HCT116 (cell line): ENCODE results near the gene MYPN. TPM values are rescaled to one million over a fixed set of nuclear protein-coding genes. Genes with fewer than 3 reads are reported as not detected.

Source experiments
- ATAC-seq: fragments of 200-7000 bp; cut with Tn5 transposase; 2 replicates; pipeline ENCODE4 v1.9.1; 2020; ENCODE audit warnings: mild to moderate bottlenecking, moderate library complexity
- BruUV-seq: library from RNA; stranded (reverse); fragments of 400-500 nt; replicated peaks from 2 replicates; lab custom pipeline; 2021; lab: Mats Ljungman, UMichigan
- CTCF ChIA-PET: fragments of 300-600 bp; sonication (Branson Sonifier 250); formaldehyde crosslinking; loops from one replicate; lab custom pipeline; 2021; ENCODE audit warnings: antibody characterized with exemption; lab: Charles Lee
- POLR2A ChIA-PET: fragments of 300-600, 350-600 bp; sonication (Branson Sonifier 250); formaldehyde crosslinking; loops from one replicate; lab custom pipeline; 2021; ENCODE audit warnings: antibody characterized with exemption; lab: Charles Lee
- RAD21 ChIA-PET, 2 experiments: fragments of 300-600 bp; sonication (Branson Sonifier 250); formaldehyde crosslinking; loops; one replicate each; lab custom pipeline; 2023; ENCODE audit warnings: low total read pairs in 2 of 2; ENCODE audit not compliant: uncharacterized antibody in 2 of 2, unreplicated experiment in 2 of 2, low non-redundant PET in 1 of 2; lab: Charles Lee
- DNase-seq: peaks from one replicate; pipeline ENCODE4 v3.0.0-alpha.2; 2010; ENCODE audit warnings: low read depth, low spot score
- H2AFZ ChIP-seq: fragments of 200-600 bp; shearing (Covaris generic), sonication (generic); 2 replicates; pipeline ENCODE4 v1.6.1; 2017; ENCODE audit warnings: low read depth, mixed run types, mixed read lengths, antibody characterized with exemption, low read length; ENCODE audit not compliant: poor library complexity, severe bottlenecking
- H3K27ac ChIP-seq: 2 replicates; pipeline ENCODE4 v1.5.1; 2012; ENCODE audit warnings: low read depth, low read length
- H3K27me3 ChIP-seq: fragments of 200-600 bp; sonication (generic); 2 replicates; pipeline ENCODE4 v1.6.1; 2016; ENCODE audit warnings: mixed run types, low read length, mixed read lengths; ENCODE audit not compliant: insufficient read depth
- H3K36me3 ChIP-seq, 2 experiments: fragments of 200-500 bp in 1 of 2; fragments of 200-600 bp in 1 of 2; sonication (Bioruptor generic) in 1 of 2; sonication (generic) in 1 of 2; 2 replicates each; pipeline versions ENCODE4 v1.5.1 to v1.6.1; 2014 to 2016; ENCODE audit warnings: low read length in 2 of 2, inconsistent platforms in 1 of 2, mixed read lengths in 1 of 2, mixed run types in 1 of 2; ENCODE audit not compliant: insufficient read depth in 2 of 2, control insufficient read depth in 1 of 2
- H3K4me1 ChIP-seq, 2 experiments: fragments of 200-600 bp in 1 of 2; sonication (generic) in 1 of 2; 2 replicates each; pipeline versions ENCODE4 v1.5.1 to v1.6.1; 2012 to 2017; ENCODE audit warnings: low read length in 2 of 2, inconsistent platforms in 1 of 2, mild to moderate bottlenecking in 1 of 2, mixed read lengths in 1 of 2, mixed run types in 1 of 2, moderate library complexity in 1 of 2; ENCODE audit not compliant: insufficient read depth in 2 of 2, control insufficient read depth in 1 of 2
- H3K4me2 ChIP-seq: fragments of 200-600 bp; sonication (generic); 2 replicates; pipeline ENCODE4 v1.6.1; 2017; ENCODE audit warnings: mixed run types, low read length, mixed read lengths
- H3K4me3 ChIP-seq, 2 experiments: fragments of 200-600 bp in 1 of 2; sonication (generic) in 1 of 2; replicated peaks in 1 of 2; 2 replicates each; pipeline ENCODE4 v1.5.1; 2011 to 2016; ENCODE audit warnings: low read length in 2 of 2, control low read depth in 1 of 2, low read depth in 1 of 2, mild to moderate bottlenecking in 1 of 2, mixed read lengths in 1 of 2, mixed run types in 1 of 2
- H3K79me2 ChIP-seq: fragments of 200-600 bp; sonication (generic); 2 replicates; pipeline ENCODE4 v1.6.1; 2017; ENCODE audit warnings: mild to moderate bottlenecking, mixed run types, low read length, moderate library complexity, mixed read lengths; ENCODE audit not compliant: insufficient read depth
- H3K9ac ChIP-seq: fragments of 200-600 bp; sonication (generic); 2 replicates; pipeline ENCODE4 v1.6.1; 2016; ENCODE audit warnings: low read length, mixed read lengths
- H3K9me2 ChIP-seq: fragments of 200-600 bp; sonication (generic), shearing (Covaris generic); 2 replicates; pipeline ENCODE4 v1.6.1; 2017; ENCODE audit warnings: mixed run types, mild to moderate bottlenecking, moderate library complexity; ENCODE audit not compliant: insufficient read depth
- H3K9me3 ChIP-seq, 2 experiments: fragments of 200-500 bp in 1 of 2; fragments of 200-600 bp in 1 of 2; sonication (Bioruptor generic) in 1 of 2; sonication (generic) in 1 of 2; 2 replicates each; pipeline ENCODE4 v1.6.1; 2014 to 2017; ENCODE audit warnings: low read length in 2 of 2, mixed read lengths in 2 of 2, inconsistent platforms in 1 of 2, low read depth in 1 of 2, mild to moderate bottlenecking in 1 of 2, mixed run types in 1 of 2, moderate library complexity in 1 of 2; ENCODE audit not compliant: control insufficient read depth in 1 of 2, insufficient read depth in 1 of 2
- H4K20me1 ChIP-seq: fragments of 200-600 bp; sonication (generic), shearing (Covaris generic); 2 replicates; pipeline ENCODE4 v1.6.1; 2017; ENCODE audit warnings: mixed run types, mild to moderate bottlenecking, moderate library complexity; ENCODE audit not compliant: insufficient read depth
- CBX3 ChIP-seq: IDR thresholded peaks from 2 replicates; pipeline ENCODE4 v1.6.1; 2012; ENCODE audit warnings: low read depth
- CEBPB ChIP-seq: IDR thresholded peaks from 2 replicates; pipeline ENCODE4 v1.6.1; 2012; ENCODE audit warnings: low read depth
- EGR1 ChIP-seq: IDR thresholded peaks from 2 replicates; pipeline ENCODE4 v1.6.1; 2012; ENCODE audit warnings: low read depth
- ELF1 ChIP-seq: IDR thresholded peaks from 2 replicates; pipeline ENCODE4 v1.6.1; 2012; ENCODE audit warnings: low read depth, borderline replicate concordance
- EZH2 ChIP-seq: fragments of 200-600 bp; sonication (generic); IDR thresholded peaks from 2 replicates; pipeline ENCODE4 v1.6.1; 2017; ENCODE audit warnings: antibody characterized with exemption, mixed run types
- EZH2phosphoT487 ChIP-seq: fragments of 200-600 bp; IDR thresholded peaks from 2 replicates; pipeline ENCODE4 v1.6.1; 2018; ENCODE audit warnings: antibody characterized with exemption, borderline replicate concordance
- POLR2A ChIP-seq: IDR thresholded peaks from 2 replicates; pipeline ENCODE4 v1.7.0; 2011; ENCODE audit warnings: borderline replicate concordance; ENCODE audit not compliant: insufficient read depth, insufficient read length; ENCODE audit errors: extremely low read depth
- POLR2AphosphoS5 ChIP-seq: IDR thresholded peaks from 2 replicates; pipeline ENCODE4 v1.6.1; 2011; ENCODE audit warnings: mild to moderate bottlenecking, low read depth, low read length, moderate library complexity
- RAD21 ChIP-seq: IDR thresholded peaks from 2 replicates; pipeline ENCODE4 v1.6.1; 2012; ENCODE audit warnings: low read depth, mild to moderate bottlenecking
- SIN3A ChIP-seq: IDR thresholded peaks from 2 replicates; pipeline ENCODE4 v1.6.1; 2012; ENCODE audit warnings: low read depth
- SRF ChIP-seq: IDR thresholded peaks from 2 replicates; pipeline ENCODE4 v1.6.1; 2012; ENCODE audit warnings: low read depth
- TCF7L2 ChIP-seq: IDR thresholded peaks from 2 replicates; pipeline ENCODE4 v1.7.0; 2011; ENCODE audit warnings: borderline replicate concordance, inconsistent platforms; ENCODE audit not compliant: insufficient read depth, insufficient read length; ENCODE audit errors: extremely low read depth
- YY1 ChIP-seq: IDR thresholded peaks from 2 replicates; pipeline ENCODE4 v1.6.1; 2011; ENCODE audit warnings: low read length, low read depth, moderate library complexity, mild to moderate bottlenecking; ENCODE audit not compliant: insufficient replicate concordance; ENCODE audit errors: extremely low read depth
- ZNF274 ChIP-seq: fragments of 200-500 bp; sonication (Bioruptor generic); IDR thresholded peaks from 2 replicates; pipeline ENCODE4 v1.6.1; 2014; ENCODE audit warnings: mild to moderate bottlenecking, low read depth, low read length, inconsistent platforms
- intact Hi-C: fragments of 100-400 bp; cut with micrococcal nuclease; formaldehyde crosslinking; loops from 2 replicates; pipeline ENCODE4 v1.10.0; 2022
- total RNA-seq: library from RNA; stranded (reverse); gene quantifications from one replicate; pipeline ENCODE4 v1.2.1, GENCODE V29; 2021; ENCODE audit not compliant: unreplicated experiment
- TF ChIP-seq, protein P1 (sequence below), 3 experiments: fragments of 200-600 bp in 1 of 3; sonication (generic) in 1 of 3; IDR thresholded peaks in 2 of 3; conservative IDR thresholded peaks in 1 of 3; 2 replicates each; pipeline ENCODE4 v1.5.1; 2012 to 2017; ENCODE audit warnings: low read depth in 2 of 3, low read length in 2 of 3, antibody characterized with exemption in 1 of 3, borderline replicate concordance in 1 of 3, control low read depth in 1 of 3, mild to moderate bottlenecking in 1 of 3, mixed read lengths in 1 of 3, mixed run types in 1 of 3, moderate library complexity in 1 of 3; ENCODE audit not compliant: insufficient read depth in 1 of 3
- TF ChIP-seq, protein P2 (sequence below): IDR thresholded peaks from 2 replicates; pipeline ENCODE4 v1.6.1; 2012
- TF ChIP-seq, protein P3 (sequence below): IDR thresholded peaks from 2 replicates; pipeline ENCODE4 v1.6.1; 2011; ENCODE audit warnings: mild to moderate bottlenecking, low read length, moderate library complexity; ENCODE audit not compliant: insufficient replicate concordance; ENCODE audit errors: extremely low read depth

The MYPN gene
- total RNA-seq, 1 experiment from 2014 or later = 0.34 TPM

DNA sequence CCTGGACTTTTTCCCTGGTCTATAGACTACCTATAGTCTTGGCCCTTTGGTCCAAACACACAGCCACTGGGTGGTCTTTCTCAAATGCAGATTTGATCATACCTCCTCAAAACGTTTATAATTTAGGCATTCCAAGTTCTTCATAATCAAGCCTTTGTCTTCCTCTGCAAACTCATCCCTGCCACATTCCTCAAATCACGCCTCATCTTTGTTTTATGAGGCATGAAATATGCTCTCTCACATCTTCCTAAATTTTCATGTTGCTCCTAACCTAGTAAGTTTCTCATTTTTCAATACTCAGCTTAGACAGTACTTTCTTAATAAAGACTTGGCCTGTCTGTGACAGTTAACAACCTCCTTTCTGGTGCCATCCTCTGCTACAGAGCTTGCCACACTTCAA, 23.3 kb upstream of the MYPN start:
- BruUV-seq = no TSS peak
- Histone ChIP-seq H3K36me3 (no peaks in the 10 kb centered on the region), H4K20me1 (no peaks in the 10 kb centered on the region), H3K9me2 (no peaks in the 10 kb centered on the region), H3K79me2 (no peaks in the 10 kb centered on the region), H3K9ac (peak overlapping the region; percentile 15; the same call in 1 of the 2 replicates), H3K27me3 (no peaks in the 10 kb centered on the region), H3K9me3 (no peaks in the 10 kb centered on the region), H3K4me2 (peak overlapping the region; percentile 51), H3K4me3 (no peak overlapping the region), H2AFZ (peak overlapping the region; percentile 75), H3K4me1 (peaks cover 11 to 49% of the 10 kb centered on the region in 2 experiments), H3K27ac (no peak overlapping the region)
- intact Hi-C loops = no loop called here
- ChIA-PET CTCF (interaction anchor here (0.6 to 5.5 kb wide), 2 partner anchors 70 to 137 kb away, joined by 3 to 41 read pairs; no protein-coding TSS in a partner anchor), POLR2A (interaction anchor here (1.6 kb wide), 1 partner anchor 246 kb away, joined by 6 read pairs; the partner anchor contains the start of gene HNRNPH3), RAD21 (no interaction called here)
- DNase-seq = no peak
- TF ChIP-seq SRF = no peak
- no peak for TF ChIP-seq EZH2
- TF ChIP-seq ELF1 = no peak
- TF ChIP-seq YY1 = no peak
- TF ChIP-seq POLR2A = no peak
- TF ChIP-seq CEBPB = no peak
- no peak for TF ChIP-seq EGR1
- TF ChIP-seq CBX3 = no peak
- no peak for TF ChIP-seq EZH2phosphoT487
- TF ChIP-seq, protein P1, sequence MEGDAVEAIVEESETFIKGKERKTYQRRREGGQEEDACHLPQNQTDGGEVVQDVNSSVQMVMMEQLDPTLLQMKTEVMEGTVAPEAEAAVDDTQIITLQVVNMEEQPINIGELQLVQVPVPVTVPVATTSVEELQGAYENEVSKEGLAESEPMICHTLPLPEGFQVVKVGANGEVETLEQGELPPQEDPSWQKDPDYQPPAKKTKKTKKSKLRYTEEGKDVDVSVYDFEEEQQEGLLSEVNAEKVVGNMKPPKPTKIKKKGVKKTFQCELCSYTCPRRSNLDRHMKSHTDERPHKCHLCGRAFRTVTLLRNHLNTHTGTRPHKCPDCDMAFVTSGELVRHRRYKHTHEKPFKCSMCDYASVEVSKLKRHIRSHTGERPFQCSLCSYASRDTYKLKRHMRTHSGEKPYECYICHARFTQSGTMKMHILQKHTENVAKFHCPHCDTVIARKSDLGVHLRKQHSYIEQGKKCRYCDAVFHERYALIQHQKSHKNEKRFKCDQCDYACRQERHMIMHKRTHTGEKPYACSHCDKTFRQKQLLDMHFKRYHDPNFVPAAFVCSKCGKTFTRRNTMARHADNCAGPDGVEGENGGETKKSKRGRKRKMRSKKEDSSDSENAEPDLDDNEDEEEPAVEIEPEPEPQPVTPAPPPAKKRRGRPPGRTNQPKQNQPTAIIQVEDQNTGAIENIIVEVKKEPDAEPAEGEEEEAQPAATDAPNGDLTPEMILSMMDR (IDR thresholded peaks at IDR 0.05 in 2 of 3, conservative IDR thresholded peaks at IDR 0.05 in 1 of 3; ENCODE audit: borderline replicate concordance in 1 of 3, insufficient read depth in 1 of 3, low read depth in 2 of 3, low read length in 2 of 3) = no peak
- no peak for TF ChIP-seq POLR2AphosphoS5
- TF ChIP-seq, protein P2, sequence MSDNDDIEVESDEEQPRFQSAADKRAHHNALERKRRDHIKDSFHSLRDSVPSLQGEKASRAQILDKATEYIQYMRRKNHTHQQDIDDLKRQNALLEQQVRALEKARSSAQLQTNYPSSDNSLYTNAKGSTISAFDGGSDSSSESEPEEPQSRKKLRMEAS = no peak
- TF ChIP-seq, protein P3, sequence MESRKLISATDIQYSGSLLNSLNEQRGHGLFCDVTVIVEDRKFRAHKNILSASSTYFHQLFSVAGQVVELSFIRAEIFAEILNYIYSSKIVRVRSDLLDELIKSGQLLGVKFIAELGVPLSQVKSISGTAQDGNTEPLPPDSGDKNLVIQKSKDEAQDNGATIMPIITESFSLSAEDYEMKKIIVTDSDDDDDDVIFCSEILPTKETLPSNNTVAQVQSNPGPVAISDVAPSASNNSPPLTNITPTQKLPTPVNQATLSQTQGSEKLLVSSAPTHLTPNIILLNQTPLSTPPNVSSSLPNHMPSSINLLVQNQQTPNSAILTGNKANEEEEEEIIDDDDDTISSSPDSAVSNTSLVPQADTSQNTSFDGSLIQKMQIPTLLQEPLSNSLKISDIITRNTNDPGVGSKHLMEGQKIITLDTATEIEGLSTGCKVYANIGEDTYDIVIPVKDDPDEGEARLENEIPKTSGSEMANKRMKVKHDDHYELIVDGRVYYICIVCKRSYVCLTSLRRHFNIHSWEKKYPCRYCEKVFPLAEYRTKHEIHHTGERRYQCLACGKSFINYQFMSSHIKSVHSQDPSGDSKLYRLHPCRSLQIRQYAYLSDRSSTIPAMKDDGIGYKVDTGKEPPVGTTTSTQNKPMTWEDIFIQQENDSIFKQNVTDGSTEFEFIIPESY = no peak
- no peak for TF ChIP-seq TCF7L2
- TF ChIP-seq SIN3A = no peak
- no peak for TF ChIP-seq ZNF274
- no peak for TF ChIP-seq RAD21
- peak; percentile 37; the same call in 1 of the 2 replicates for ATAC-seq
